GM12892 (cell line): ENCODE data around the gene CHST11.

Experiments used
- POLR2A ChIP-seq: IDR thresholded peaks from 2 replicates; pipeline ENCODE4 v1.6.1; 2011; ENCODE audit warnings: low read depth, low read length, control low read depth
- POLR2AphosphoS5 ChIP-seq: IDR thresholded peaks from 2 replicates; pipeline ENCODE4 v1.6.1; 2011; ENCODE audit warnings: low read depth, low read length, control low read depth
- TAF1 ChIP-seq: IDR thresholded peaks from 2 replicates; pipeline ENCODE4 v1.6.1; 2011; ENCODE audit warnings: low read depth, mild to moderate bottlenecking, control low read depth, low read length, borderline replicate concordance

GRCh38 chr12:104730763-104731162 lies 274.0 kb downstream of the CHST11 start:
- TF ChIP-seq POLR2A (no peak), POLR2AphosphoS5 (no peak), TAF1 (no peak)
